Fibroblast of skin of left biceps (primary cell): ENCODE results near the gene GBA3.

Source experiments
- DNase-seq, 2 experiments: peaks; one replicate each; pipeline ENCODE4 v3.0.0-alpha.2; 2013; ENCODE audit warnings: low read depth in 2 of 2

The GBA3 gene

GRCh38 chr4:22692736-22693135 is at the start of gene GBA3:
Gene GBA3, plus strand, starts transcription at chr4:22692937.
- DNase-seq: no peak

- DNase-seq: no peak
These were observed 48.8 kb upstream of the GBA3 start for GRCh38 chr4:22643952-22644351.

DNA sequence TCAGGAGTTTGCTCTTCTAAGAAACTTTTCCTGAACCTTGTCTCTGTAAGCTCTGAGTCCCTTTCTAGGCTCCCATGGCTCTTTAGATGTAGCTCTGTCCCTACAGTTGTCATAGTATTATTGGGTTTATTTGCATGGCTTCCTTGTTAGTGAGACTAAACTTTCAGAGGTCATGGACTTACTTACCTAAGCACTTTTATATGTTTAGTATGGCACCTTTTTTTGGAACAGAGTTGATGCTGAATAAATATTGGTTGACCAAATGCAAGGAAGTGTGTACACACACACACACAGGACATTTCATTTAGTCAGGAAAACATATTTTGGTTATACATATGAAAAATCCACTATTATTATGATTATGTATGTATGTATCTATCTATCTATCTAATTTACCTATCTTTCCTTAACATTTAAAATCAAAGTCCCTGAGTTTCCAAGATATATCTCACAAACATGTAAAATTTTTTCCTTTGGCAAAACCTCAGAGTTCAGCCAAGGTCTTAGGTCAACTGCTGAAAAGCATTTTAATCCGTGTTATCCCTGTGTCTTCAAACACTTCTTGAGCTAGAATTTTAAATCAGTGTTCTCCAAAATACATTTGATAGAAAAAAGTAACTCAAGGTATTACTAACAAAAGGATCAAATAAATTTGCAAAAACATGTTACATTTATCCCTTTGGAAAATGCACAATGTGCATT is 47.1 kb upstream of the GBA3 start:
- DNase-seq: no peak

DNA sequence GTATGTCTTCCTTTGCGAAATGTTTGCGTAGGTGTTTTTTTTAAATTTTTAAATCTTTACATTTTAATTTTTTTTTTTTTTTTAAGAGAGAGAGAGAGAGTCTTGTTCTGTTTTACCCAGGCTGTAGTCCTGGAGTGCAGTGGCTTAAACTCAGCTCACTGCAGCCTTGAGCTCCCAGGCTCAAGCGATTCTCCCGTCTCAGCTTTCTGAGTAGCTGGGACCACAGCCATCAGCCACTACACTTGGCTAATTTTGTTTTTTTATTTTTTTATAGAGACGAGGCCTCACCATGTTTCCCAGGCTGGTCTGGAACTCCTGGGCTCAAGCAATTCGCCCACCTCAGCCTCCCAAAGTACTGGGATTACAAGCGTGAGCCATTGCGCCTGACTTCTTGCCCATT is 43.7 kb upstream of the GBA3 start:
- DNase-seq: no peak

DNA sequence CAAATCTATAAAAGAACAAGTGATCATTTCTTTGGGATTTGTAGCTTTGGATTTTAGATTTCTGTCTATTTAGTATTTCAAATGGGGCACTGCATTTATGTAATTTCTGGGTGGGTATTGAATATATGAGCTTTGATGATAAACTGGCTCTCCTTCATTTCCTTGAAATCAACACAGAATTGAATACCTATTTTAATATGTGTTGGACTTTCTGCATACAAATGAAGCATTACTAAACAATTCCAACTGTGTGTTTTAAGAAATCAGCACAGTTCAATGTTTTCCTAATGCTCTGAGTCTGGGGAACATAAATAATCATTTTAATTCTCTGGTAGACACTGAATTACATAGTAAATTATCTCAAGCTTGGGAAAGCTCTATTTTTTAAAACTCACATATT is 42.0 kb upstream of the GBA3 start:
- no peak for DNase-seq

GRCh38 chr4:22653752-22654151 is 39.0 kb upstream of the GBA3 start:
- no peak for DNase-seq

DNA sequence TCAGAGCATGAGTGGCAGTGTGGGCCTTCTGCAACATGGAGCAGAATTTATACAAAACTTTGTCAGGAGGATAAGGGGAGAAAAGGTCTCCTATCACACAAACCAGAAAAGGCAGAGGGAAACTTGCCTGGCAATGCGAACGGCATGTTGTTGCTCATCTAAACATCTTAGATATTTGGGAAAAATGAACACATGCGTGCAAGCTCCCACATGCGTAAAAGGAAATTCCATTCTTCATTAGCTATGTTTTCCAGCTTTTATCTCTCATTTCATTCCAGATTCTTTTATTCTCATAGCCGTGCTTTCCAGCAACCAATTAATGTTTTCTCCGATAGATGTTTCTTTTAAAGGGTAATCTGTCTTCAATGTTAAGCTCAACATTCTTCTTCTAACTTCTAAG is 31.3 kb upstream of the GBA3 start:
- DNase-seq: peak; percentile 29 to 43

GRCh38 chr4:22667332-22667940 is 25.3 kb upstream of the GBA3 start:
- DNase-seq: no peak

DNA sequence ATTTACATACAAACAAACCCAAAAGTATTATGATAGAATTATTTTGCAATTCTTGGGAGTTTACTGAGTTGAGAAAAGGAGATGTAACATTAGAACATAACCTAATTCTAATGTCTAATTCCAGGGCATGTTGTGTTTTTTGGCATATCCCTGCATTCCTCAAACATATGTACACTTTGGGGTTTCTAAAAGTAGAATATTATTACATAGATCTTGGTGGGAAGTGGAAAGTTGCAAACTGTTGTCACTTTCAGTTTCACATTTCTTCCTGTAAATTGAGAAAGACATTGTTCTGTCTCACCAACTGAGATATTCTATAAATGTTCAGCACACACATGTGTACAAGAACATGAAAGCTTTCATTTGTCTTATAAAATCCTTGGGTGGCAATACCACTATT is 24.4 kb upstream of the GBA3 start:
- peak; percentile 64 to 65 for DNase-seq

DNA sequence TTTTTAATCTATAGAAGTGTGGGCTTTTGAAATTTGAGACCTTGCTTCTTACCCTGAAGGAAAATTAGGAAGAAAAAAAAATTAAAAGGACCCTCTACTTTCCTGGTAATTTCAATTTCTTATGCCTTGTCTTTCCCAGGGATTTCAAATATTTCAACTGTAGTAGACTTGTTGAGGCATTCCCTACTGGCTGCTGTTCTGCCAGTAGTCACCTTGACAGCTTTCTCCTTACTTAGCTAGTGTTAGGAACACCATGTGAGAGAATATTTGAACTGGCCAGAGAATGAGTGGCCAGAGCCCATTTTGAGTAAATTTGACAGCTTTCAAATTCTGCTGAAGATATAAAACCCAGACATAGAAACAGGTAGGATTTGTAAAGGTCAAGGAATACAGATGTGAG is 24.0 kb upstream of the GBA3 start:
- DNase-seq: no peak

DNA sequence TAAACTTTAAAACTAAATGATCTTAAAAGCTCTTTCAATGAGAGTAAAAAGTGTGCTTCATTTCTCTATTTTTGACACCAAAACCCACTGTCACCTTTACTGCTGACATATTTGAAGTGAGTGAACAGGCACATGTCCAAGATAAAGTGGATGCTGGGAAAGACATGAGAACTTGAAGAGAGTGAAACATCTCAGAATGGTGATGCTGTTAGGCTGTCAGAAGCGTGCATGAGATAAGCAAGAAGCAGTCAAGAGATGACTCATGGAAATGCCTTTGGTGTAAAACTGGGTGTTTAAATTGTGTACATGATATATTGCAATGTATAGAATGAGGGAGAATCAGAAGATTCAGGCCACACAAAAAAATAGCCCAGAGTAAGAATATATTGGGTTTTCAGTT is 21.8 kb upstream of the GBA3 start:
- peak; percentile 42 to 46 for DNase-seq

DNA sequence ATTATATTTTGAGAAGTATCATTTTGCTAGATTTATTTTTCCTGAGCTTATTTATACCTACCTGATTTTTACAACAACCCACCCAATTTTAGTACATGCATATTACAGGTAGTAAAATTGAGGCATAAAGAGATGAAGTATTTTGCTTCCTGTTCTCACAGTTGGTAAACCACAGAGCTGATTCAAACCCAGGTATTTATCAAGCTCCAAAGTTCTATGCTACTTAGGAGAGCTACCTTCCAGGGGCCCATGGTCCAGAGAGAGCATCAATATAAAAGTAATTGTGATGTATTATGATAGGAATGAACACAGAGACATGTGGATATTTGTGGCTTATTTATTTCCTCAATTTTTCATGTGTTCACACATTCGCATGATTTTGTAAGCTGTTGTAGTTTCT is 20.2 kb upstream of the GBA3 start:
- no peak for DNase-seq

GRCh38 chr4:22672944-22673343 is 19.8 kb upstream of the GBA3 start:
- DNase-seq: no peak

GRCh38 chr4:22674700-22675099 is 18.0 kb upstream of the GBA3 start:
- DNase-seq: no peak

DNA sequence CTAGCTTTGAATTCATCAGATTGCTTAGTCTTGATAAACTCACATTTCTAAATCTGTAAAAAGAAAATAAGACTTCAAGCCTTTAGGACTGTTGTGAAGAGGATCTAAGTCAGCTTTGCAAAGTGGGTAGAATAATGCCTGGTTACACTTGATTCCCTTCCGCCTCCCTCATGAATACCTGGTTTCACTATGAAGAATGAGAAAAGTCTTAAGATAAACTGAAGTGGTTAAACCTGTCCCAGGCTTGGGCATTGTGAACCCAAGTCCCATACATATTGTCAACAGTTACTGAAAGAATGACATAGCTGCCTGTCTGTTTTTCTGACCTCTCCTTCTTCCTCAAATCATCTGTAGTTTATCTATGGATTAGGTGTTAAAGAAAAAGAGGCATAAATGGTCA is 16.7 kb upstream of the GBA3 start:
- no peak for DNase-seq

DNA sequence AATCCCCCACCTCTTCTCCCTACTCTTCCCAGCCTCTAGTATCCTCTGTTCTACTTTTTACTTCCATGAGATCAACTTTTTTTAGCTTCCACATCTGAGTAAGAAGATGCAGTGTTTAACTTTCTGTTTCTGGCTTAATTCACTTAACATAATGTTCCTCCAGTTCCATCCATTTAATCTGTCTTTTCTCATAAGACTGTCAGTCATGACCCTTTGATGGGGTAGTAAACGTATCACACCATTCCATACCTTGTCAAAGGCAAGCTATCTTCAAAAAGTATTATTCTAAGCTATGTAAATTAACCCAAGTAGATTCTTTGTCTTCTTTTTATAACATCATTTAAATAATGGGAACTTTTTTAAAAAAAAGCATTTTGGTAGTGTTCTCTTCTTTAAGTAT is 15.0 kb upstream of the GBA3 start:
- DNase-seq: no peak

- no peak for DNase-seq
These were observed 13.5 kb upstream of the GBA3 start for GRCh38 chr4:22678940-22679854.

DNA sequence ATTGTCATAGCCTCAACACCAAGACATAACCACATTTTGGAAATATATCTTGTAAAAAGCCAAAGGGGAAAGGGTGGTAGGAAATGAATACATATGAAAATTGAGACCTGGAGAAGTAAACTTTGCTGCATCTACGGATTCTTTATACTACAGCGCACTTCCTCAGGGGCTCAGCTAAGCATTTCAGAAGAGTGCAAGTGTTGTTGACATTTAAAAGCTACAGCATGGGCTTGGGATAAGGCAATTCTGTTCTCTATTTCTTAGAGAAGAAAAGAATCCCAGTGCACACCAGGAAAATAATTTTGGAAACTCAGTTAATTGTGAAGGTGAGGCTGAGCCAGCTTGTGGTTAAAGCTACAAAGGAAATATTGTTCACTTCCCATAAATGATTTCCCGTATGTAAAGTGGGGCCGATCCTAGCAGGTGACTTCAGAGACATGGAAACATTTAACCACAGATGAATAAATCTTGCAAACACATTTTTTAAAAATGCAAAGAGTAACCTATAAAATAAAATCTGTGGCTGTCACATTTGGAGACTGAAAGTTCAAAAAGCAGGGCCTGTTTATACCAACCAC is 12.6 kb upstream of the GBA3 start:
- no peak for DNase-seq

DNA sequence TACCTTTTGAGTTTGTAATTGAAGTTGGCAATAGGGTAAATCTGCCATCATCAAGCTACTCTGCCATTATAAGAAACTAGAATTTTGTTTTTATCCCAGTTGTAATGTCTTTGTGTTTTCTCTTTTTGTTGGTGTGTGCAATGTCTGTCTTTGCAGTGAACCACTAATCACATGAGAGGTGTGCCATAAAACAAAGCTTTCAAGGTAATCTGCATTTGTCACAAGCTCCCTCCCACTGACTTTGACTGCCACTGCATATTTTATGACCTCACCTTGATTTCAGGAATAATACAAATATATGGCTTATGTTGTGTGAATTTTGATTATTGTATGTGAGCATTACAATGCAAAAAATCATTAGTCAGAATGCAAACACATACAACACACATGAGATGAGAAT is 9.0 kb upstream of the GBA3 start:
- DNase-seq: no peak

- DNase-seq: no peak
These were observed 6.6 kb upstream of the GBA3 start for GRCh38 chr4:22686141-22686540.

DNA sequence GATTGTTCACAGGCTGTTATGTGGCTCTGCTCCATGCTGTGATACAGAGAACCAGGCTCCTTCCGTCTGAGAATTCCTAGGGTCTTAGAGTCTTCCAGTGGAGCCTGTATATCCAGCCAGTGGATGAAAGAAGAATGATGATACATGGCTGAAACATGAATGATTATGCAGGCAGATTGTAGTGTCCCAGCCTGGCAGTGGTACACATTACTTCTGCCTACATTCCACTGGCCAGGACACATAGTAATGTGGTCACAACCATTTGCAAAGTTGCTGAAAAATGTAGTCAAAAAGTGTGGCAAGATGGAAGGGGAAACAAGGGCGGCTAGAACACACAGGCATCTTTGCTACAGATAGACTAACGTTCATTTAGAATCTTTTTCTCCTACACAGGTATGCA is 4.5 kb upstream of the GBA3 start:
- DNase-seq: no peak

DNA sequence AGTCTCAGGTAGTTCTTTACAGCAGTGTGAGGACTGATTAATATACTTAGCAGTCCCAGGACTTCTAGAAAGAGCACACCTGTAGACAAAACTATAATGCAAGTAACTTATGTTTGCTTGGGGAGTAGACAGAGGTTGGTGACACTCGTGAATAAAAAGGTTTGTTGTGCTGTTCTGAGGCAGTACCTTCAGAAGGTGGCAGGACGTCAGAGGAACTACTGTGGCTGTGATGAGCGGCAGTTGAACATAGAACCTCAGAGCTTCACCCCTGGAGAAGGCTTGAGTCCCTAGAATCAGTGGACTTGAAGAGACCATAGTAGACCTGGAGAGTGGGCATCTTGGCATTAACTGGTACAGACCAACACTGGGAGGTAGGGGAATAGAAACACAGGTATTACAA is 3.3 kb upstream of the GBA3 start:
- DNase-seq: no peak

DNA sequence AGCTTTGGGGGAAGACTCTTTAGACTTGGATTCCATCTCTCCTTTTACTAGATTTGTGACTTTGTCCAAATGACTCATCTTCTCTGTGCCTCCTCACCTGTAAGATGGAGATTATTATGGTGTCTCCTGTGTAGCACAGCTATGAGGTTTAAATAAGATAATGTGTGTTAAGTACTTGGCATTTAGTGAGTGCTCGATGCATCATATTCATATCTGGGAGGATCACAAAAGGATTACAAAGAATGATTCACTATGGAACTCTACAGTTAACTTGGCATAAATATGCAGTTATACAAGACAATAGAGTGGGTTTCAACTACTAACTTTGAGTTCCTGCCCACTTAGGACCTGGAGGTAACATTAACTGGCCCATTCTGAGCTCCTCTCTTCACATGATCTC is 2.3 kb downstream of the GBA3 start:
- DNase-seq: no peak
